ENCODE data around the gene APBB2.
"Not testable (repeated sequence)": the region's sequence is repeated elsewhere in the genome, so short reads cannot be mapped to it uniquely, and the experiment has no call there.

APBB2 gene

DNA sequence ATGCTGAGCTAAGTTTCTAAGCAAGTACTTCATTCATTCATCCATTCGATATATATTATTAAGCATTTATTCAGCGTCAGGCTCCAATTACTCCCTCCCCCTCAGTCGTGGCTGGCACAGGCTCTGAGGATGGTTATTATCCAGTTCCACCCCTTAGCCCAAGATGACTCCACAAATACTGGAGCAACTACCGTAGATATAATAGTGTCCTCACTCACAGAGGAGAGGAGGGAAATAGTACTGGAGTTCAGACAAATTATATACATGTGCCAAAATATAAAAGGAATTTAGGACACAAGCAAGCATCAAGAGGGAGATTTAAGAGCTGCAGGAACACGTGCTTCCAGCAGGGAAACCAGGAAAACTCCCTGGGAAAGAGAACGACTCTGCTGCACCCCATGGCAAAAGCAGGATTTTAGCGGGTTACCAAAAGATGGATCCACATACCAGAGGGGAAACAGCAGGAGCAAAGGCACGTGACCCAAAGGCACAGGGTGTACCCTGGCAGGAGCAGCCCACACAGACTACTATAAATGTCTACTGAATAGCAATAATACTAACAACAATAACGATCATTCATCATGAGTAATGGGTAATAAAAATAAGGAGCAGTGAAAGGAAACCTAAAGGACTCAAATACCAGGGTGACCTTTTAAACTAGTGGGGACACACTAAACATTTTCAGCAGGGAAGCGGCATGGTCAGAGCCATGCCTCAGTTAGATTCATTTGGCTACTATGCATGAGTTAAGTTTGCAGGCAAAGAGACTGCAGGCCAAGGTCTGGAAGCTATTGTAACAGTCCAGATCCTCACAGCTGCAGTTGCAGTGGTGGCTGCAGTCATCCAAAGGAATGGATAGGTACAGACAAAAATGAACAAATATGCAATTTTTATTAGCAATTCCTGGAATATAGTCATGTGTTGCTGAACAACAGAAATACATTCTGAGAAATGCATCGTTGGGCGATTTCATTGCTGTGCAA, 153.7 kb downstream of the APBB2 start:
- DNase-seq (ENCODE audit: low read depth) = no peak

GRCh38 chr4:41059411-41059810, 154.9 kb downstream of the APBB2 start:
- DNase-seq (ENCODE audit: low read depth) = not testable (repeated sequence)

- DNase-seq (ENCODE audit: low read depth) = no peak
These were observed 155.9 kb downstream of the APBB2 start for GRCh38 chr4:41058426-41058825.

DNA sequence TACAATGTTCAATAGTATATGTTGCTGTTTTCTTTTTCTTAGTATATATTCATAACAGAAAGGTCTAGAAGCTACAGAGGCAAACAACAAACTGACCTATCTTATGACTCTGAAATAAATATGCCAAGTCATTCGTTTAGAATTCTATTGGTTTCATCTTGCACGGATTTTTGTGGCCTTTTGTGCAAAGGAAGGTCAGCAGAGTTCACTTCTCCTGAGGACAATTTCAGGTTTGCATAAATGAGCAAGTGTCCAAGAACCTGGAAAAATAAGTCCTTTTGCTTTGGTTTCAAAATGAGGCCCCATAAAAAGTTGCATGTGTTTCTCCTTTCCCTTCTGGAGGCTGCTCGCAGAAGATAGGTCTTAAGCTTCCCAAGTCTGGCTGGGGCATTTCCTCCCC, 156.9 kb downstream of the APBB2 start:
- DNase-seq (ENCODE audit: low read depth) = no peak

GRCh38 chr4:41052287-41052686, 162.1 kb downstream of the APBB2 start:
- DNase-seq (ENCODE audit: low read depth) = no peak

DNA sequence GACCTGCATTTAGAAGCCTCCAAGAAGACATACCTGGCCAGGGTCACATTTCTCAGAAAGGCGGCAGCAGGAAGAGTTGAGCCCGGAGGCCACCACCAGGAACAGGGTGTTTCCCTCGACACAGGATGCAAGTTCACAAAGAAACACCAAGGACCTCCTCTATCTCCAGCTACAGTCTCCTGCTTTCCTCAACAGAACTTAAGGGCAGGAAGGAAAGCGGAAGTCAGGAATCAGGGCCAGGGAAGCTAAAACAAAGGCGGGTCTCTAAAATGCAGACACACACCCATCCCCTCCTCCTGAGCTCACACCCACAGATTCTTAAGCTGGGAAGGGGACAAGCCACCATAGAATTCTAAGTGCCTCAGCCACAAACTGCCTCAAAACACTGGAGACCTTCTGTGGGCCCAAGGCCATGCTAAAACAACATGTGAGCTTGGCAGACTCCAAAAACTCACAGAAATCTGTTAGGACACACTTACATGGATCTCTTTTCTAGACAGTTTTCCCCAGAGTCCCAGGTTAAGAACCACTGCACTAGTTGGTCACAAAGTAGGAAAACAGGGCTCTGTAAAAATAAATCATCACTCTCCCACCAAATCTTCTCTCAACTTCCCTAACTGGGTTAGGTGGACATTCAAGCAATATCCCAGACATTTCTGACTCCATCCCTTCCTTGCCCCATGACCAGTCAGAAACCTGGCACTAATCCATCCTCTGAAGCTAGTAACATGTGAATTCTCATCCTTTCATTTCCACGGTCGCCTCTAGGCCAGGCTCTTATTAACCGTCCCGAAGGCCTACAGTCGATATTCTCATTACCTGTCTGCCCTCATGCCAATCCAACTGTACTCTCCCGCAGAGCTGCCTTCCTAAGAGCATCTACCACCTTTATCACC, 163.2 kb downstream of the APBB2 start:
- DNase-seq (ENCODE audit: low read depth) = no peak

- no peak for DNase-seq (ENCODE audit: low read depth)
These were observed 164.2 kb downstream of the APBB2 start for GRCh38 chr4:41050116-41050515.

- not testable (repeated sequence) for DNase-seq (ENCODE audit: low read depth)
These were observed 165.2 kb downstream of the APBB2 start for GRCh38 chr4:41049176-41049575.

- no peak for DNase-seq (ENCODE audit: low read depth)
These were observed 169.6 kb downstream of the APBB2 start for GRCh38 chr4:41044791-41045190.

GRCh38 chr4:41044165-41044564, 170.2 kb downstream of the APBB2 start:
- DNase-seq (ENCODE audit: low read depth) = no peak

DNA sequence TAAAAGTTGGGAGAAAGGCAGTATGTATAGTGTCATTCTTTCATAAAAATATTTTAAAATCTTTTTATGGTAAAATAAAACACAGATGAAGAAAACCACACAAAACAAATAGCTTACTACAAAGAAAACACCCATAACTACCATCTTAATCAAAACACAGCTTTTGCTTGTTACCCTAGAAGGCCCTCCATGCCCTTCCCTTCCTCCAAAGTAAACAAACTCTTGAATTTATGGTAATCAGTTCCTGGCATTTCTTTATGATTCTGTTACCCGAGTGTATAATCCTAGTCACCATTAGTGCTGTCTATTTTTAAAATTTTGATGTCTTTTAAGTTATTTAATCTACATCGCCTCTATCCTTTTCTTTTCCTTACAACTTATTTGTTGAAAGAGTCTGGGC, 170.9 kb downstream of the APBB2 start:
- DNase-seq (ENCODE audit: low read depth) = no peak

- no peak for DNase-seq (ENCODE audit: low read depth)
These were observed 172.8 kb downstream of the APBB2 start for GRCh38 chr4:41041551-41041950.

DNA sequence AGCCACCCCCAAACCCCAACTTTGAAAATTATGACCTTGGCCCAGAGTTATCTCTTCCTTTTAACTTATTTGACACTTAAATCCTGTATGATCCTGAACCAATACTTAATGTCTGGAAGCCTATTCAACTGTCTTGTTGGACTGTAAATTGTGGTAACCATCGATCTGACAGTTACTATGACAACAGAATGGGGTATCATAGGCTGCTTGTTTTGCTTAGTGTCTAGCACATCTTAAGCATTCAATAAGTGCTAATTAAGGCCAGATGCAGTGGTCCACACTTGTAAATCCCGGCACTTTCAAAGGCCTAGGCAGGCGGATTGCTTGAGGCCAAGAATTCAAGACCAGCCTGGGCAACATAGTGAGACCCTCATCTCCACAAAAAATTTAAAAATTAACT, 175.0 kb downstream of the APBB2 start:
- DNase-seq (ENCODE audit: low read depth) = no peak

DNA sequence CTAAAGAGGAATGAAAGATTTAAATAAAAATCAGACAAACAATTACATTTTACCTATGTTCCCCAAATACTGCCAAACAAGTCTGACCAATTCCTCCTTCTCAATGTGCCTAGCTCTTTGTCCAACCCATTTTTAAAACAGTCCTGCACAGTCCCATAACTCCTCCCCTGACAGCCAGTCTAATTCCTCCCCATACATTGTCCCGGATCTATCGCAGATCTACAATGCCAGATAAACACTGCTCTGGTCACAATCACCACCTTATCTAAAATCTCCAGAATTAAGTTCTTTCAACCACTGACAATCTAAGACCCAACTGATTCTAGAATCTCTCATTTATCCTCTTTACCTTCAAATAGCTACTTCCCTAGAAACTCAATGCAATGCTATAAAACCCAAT, 176.0 kb downstream of the APBB2 start:
- DNase-seq (ENCODE audit: low read depth) = no peak

DNA sequence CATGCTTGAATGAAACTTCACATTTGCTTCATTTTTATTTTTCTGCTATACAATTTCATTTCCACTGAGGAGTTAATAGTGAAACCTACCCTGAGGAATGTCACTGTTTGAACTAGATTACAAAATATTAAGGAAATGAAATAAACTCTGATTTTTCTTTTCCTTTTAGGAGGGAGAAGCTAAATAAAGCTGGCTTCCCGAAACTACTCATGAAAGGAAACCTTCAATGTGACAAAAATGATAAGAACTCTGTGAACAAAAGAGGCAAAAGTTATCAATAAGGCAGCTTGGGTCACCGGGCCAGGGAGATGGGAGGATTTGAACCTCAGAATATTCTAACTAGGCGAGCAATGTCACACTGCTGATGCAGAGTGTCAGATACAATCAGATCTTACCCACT, 185.2 kb downstream of the APBB2 start:
- no peak for DNase-seq (ENCODE audit: low read depth)

- no peak for DNase-seq (ENCODE audit: low read depth)
These were observed 185.8 kb downstream of the APBB2 start for GRCh38 chr4:41028392-41029076.

DNA sequence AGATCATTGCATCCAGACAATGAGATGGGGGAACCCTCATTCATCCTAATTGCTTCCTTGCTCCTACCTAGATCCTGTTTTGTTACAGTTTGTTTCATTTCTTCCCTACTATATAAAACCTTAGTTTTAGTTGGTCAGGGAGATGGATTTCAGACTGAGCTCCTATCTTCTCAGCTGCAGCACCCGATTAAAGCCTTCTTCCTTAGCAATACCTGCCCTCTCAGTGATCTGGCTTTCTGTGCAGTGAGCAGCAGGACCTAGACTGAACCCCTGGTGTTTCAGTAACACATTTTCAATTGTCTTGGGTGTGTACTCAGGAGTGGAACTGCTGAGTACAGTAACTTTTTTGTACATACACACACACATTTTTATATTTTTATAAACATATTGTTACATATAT, 187.4 kb downstream of the APBB2 start:
- no peak for DNase-seq (ENCODE audit: low read depth)

GRCh38 chr4:41025824-41026223, 188.5 kb downstream of the APBB2 start:
- DNase-seq (ENCODE audit: low read depth) = no peak

DNA sequence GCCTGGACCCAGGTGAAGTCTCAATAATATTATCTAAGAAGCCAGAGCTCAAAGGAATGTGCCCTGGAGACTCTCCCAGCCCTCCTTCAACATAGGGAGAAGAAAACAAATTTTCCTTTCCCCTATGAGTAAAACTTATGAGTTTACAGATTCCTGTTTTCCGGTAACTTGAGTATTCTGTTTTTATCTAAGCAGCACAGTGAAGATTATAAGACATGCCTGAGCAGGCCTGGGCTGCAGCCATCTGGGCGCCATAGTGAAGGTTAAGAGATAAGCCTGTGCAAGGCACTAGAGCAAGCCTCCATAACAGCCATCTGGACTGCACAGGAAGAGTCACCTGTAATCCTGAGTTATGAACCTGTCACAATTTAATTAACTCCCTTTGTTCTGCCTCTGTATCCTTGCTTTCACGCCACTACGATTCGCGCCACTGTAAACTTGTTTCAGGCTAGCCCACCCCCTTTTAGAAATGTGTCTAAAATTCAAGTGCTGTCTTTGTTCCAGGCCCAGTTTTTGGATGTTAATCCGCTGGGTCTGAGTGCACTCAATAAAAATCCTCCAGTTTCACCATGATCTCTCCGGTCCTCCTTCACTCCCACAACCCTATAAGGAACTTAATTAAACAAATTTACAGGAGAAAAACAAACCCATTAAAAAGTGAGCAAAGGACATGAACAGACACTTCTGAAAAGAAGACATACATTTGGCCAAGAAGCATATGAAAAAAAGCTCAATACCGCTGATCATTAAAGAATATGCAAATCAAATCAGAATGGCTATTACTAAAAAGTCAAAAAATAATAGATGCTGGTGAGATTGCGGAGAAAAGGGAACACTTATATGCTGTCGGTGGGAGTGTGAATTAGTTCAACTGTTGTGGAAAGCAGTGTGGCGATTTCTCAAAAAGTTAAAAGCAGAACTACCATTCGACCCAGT, 189.5 kb downstream of the APBB2 start:
- no peak for DNase-seq (ENCODE audit: low read depth)

GRCh38 chr4:41022116-41022515, 192.2 kb downstream of the APBB2 start:
- DNase-seq (ENCODE audit: low read depth) = no peak

- no peak for DNase-seq (ENCODE audit: low read depth)
These were observed 199.2 kb downstream of the APBB2 start for GRCh38 chr4:41015016-41015675.

Data from stimulated activated CD8-positive, alpha-beta memory T cell treated with anti-CD3 and anti-CD28 coated beads, Interleukin-4, amount 100 ng/mL, for 24 hours (primary cell).